GM12878 (cell line): Measurements from ENCODE around the gene NARF. TPM values are rescaled to one million over a fixed set of nuclear protein-coding genes. Genes with fewer than 3 reads are reported as not detected.

Experiments used
- ATAC-seq: fragments of 200-7000 bp; cut with Tn5 transposase; 3 replicates; pipeline ENCODE4 v1.9.1; 2020; ENCODE audit warnings: mild to moderate bottlenecking, moderate library complexity
- BruUV-seq: library from RNA; stranded (reverse); fragments of 400-500 nt; replicated peaks from 2 replicates; lab custom pipeline; 2021; lab: Mats Ljungman, UMichigan
- CTCF ChIA-PET: fragments of 300-600 bp; sonication (Branson Sonifier 250); formaldehyde crosslinking; extraction: SDS; loops from one replicate; lab custom pipeline; 2021; ENCODE audit warnings: inconsistent platforms; lab: Yijun Ruan, JAX
- POLR2A ChIA-PET: fragments of 350-600 bp; formaldehyde crosslinking; extraction: SDS; loops from one replicate; lab custom pipeline; 2021; ENCODE audit warnings: inconsistent platforms; lab: Charles Lee
- RAD21 ChIA-PET: fragments of 300-600 bp; sonication (Branson Sonifier 250); formaldehyde crosslinking; loops from one replicate; lab custom pipeline; 2023; ENCODE audit warnings: antibody characterized with exemption; ENCODE audit not compliant: unreplicated experiment; lab: Charles Lee
- SMC1A ChIA-PET: fragments of 300-600 bp; sonication (Branson Sonifier 250); formaldehyde crosslinking; loops from one replicate; lab custom pipeline; 2023; ENCODE audit not compliant: unreplicated experiment, uncharacterized antibody; lab: Charles Lee
- DNase-seq: peaks from one replicate; pipeline ENCODE4 v3.0.0-alpha.2; 2011; ENCODE audit warnings: low read depth, low spot score
- FAIRE-seq: peaks from 3 replicates; lab custom pipeline; 2011; peaks lifted over from hg19 to GRCh38; lab: Jason Lieb, UNC
- H2AFZ ChIP-seq: 2 replicates; pipeline ENCODE4 v1.6.0; 2011; ENCODE audit warnings: low read depth, low read length, control low read depth; ENCODE audit not compliant: control insufficient read depth
- H3K27ac ChIP-seq: 2 replicates; pipeline ENCODE4 v1.5.1; 2011; ENCODE audit warnings: control low read depth; ENCODE audit not compliant: control insufficient read depth, insufficient read depth
- H3K27me3 ChIP-seq, 2 experiments: replicated peaks in 1 of 2; 2 replicates each; pipeline versions ENCODE4 v1.6.0 to v1.6.1; 2011; ENCODE audit warnings: low read length in 1 of 2; ENCODE audit not compliant: control insufficient read depth in 2 of 2, insufficient read depth in 2 of 2
- H3K36me3 ChIP-seq, 2 experiments: 2 replicates each; pipeline ENCODE4 v1.5.1; 2011; ENCODE audit warnings: low read length in 1 of 2; ENCODE audit not compliant: control insufficient read depth in 2 of 2, insufficient read depth in 2 of 2
- H3K4me1 ChIP-seq: 2 replicates; pipeline ENCODE4 v1.6.1; 2011; ENCODE audit warnings: mild to moderate bottlenecking, low read length, moderate library complexity, mixed read lengths; ENCODE audit not compliant: control insufficient read depth, insufficient read depth
- H3K4me2 ChIP-seq: 2 replicates; pipeline ENCODE4 v1.6.0; 2011; ENCODE audit warnings: control low read depth; ENCODE audit not compliant: control insufficient read depth, insufficient read depth
- H3K4me3 ChIP-seq: fragments of 200-600 bp; sonication (generic); 2 replicates; pipeline ENCODE4 v1.5.1; 2016
- H3K79me2 ChIP-seq: 2 replicates; pipeline ENCODE4 v1.6.0; 2011; ENCODE audit warnings: low read length; ENCODE audit not compliant: control insufficient read depth, insufficient read depth
- H3K9ac ChIP-seq: 2 replicates; pipeline ENCODE4 v1.8.0; 2011; ENCODE audit warnings: low read length, control low read depth, mixed read lengths; ENCODE audit not compliant: control insufficient read depth, insufficient read depth
- H3K9me3 ChIP-seq: replicated peaks from 3 replicates; pipeline ENCODE4 v1.5.1; 2011; ENCODE audit warnings: mild to moderate bottlenecking, low read length; ENCODE audit not compliant: control insufficient read depth, insufficient read depth
- H4K20me1 ChIP-seq: 2 replicates; pipeline ENCODE4 v1.6.0; 2011; ENCODE audit not compliant: control insufficient read depth, insufficient read depth
- CHD2 ChIP-seq: IDR thresholded peaks from 2 replicates; pipeline ENCODE4 v1.6.1; 2011; ENCODE audit warnings: low read depth, low read length, improper control_type of control experiment, borderline replicate concordance
- HDGF ChIP-seq: fragments of 450-650 bp; IDR thresholded peaks from 2 replicates; pipeline ENCODE4 v1.6.1; 2016; ENCODE audit warnings: antibody characterized with exemption
- MAX ChIP-seq: IDR thresholded peaks from 2 replicates; pipeline ENCODE4 v1.6.1; 2012; ENCODE audit warnings: low read depth, low read length, improper control_type of control experiment
- MTA2 ChIP-seq: fragments of 450-650 bp; IDR thresholded peaks from 2 replicates; pipeline ENCODE4 v1.6.1; 2016; ENCODE audit warnings: low read depth, mild to moderate bottlenecking, moderate library complexity
- MTA3 ChIP-seq: IDR thresholded peaks from 2 replicates; pipeline ENCODE4 v1.6.1; 2012; ENCODE audit warnings: low read length, inconsistent platforms, borderline replicate concordance
- NBN ChIP-seq: fragments of 450-650 bp; IDR thresholded peaks from 2 replicates; pipeline ENCODE4 v1.6.1; 2016
- NFYA ChIP-seq: IDR thresholded peaks from 2 replicates; pipeline ENCODE4 v1.6.1; 2011; ENCODE audit warnings: low read depth, mild to moderate bottlenecking, low read length, improper control_type of control experiment, borderline replicate concordance
- PBX3 ChIP-seq: IDR thresholded peaks from 2 replicates; pipeline ENCODE4 v1.6.1; 2011; ENCODE audit warnings: mild to moderate bottlenecking, low read depth, low read length, moderate library complexity; ENCODE audit not compliant: insufficient replicate concordance
- PKNOX1 ChIP-seq: fragments of 450-650 bp; IDR thresholded peaks from 2 replicates; pipeline ENCODE4 v1.6.1; 2016; ENCODE audit warnings: mild to moderate bottlenecking
- RAD21 ChIP-seq: IDR thresholded peaks from 2 replicates; pipeline ENCODE4 v1.6.1; 2011; ENCODE audit warnings: mild to moderate bottlenecking, low read depth, low read length, moderate library complexity; ENCODE audit not compliant: insufficient read depth
- RB1 ChIP-seq: fragments of 450-650 bp; formaldehyde crosslinking; IDR thresholded peaks from 2 replicates; pipeline ENCODE4 v1.6.1; 2017; ENCODE audit warnings: mild to moderate bottlenecking, borderline replicate concordance
- SMARCA5 ChIP-seq: fragments of 450-650 bp; IDR thresholded peaks from 2 replicates; pipeline ENCODE4 v1.6.1; 2017; ENCODE audit warnings: mild to moderate bottlenecking
- SMC3 ChIP-seq: IDR thresholded peaks from 2 replicates; pipeline ENCODE4 v1.6.1; 2011; ENCODE audit warnings: low read length, improper control_type of control experiment, borderline replicate concordance
- SREBF2 ChIP-seq: IDR thresholded peaks from 2 replicates; pipeline ENCODE4 v1.6.1; 2012; ENCODE audit warnings: mild to moderate bottlenecking, low read length
- TCF7 ChIP-seq: IDR thresholded peaks from 2 replicates; pipeline ENCODE4 v1.6.1; 2014; ENCODE audit warnings: antibody characterized with exemption, borderline replicate concordance
- YY1 ChIP-seq: IDR thresholded peaks from 2 replicates; pipeline ENCODE4 v1.6.1; 2011; ENCODE audit warnings: low read depth, mild to moderate bottlenecking, low read length
- ZNF207 ChIP-seq: fragments of 450-650 bp; IDR thresholded peaks from 2 replicates; pipeline ENCODE4 v1.6.1; 2014; ENCODE audit warnings: antibody characterized with exemption, mild to moderate bottlenecking, borderline replicate concordance
- ZNF687 ChIP-seq: fragments of 450-650 bp; IDR thresholded peaks from 2 replicates; pipeline ENCODE4 v1.6.1; 2017; ENCODE audit warnings: mild to moderate bottlenecking, moderate library complexity
- WGBS: methylation state at CpG from one replicate; pipeline ENCODE4 v1.1.6; 2016; ENCODE audit warnings: low lambda C conversion rate; ENCODE audit not compliant: insufficient replicate concordance, insufficient coverage; ENCODE audit errors: missing lambda C conversion rate; 5-methylcytosine and 5-hydroxymethylcytosine counted together
- in situ Hi-C: fragments of 300-500 bp; cut with MboI; formaldehyde crosslinking; loops from 9 replicates; pipeline ENCODE4 v1.14.3; 2018; ENCODE audit warnings: mixed read lengths
- intact Hi-C: fragments of 100-400 bp; cut with micrococcal nuclease; formaldehyde crosslinking; loops from one replicate; pipeline ENCODE4 v1.14.2; 2022; ENCODE audit not compliant: unreplicated experiment
- polyA plus RNA-seq, 11 experiments: library from polyadenylated mRNA; depleted of rRNA in 4 of 11; unstranded in 6 of 11; stranded (reverse) in 5 of 11; fragments of >200 nt; fragmentation: Nextera tagmentation in 4 of 11; fragmentation: Illumina TruSeq in 1 of 11; extraction: Ambion mirVana in 4 of 11; extraction: Trizol in 1 of 11; gene quantifications; 1 replicate in 1 of 11; 2 replicates in 10 of 11; pipeline versions ENCODE4 v1.2.1 to v1.2.3, GENCODE V29; 2011 to 2016; ENCODE audit warnings: inconsistent platforms in 2 of 11, missing spikeins in 2 of 11, low read depth in 1 of 11
- total RNA-seq, 4 experiments: library from RNA; depleted of rRNA in 3 of 4; stranded (reverse); fragments of >200 nt in 3 of 4; fragmentation: Illumina TruSeq in 1 of 4; extraction: Trizol in 1 of 4; gene quantifications; 2 replicates each; pipeline versions ENCODE4 v1.2.1 to v1.2.3, GENCODE V29; 2013 to 2021

NARF gene
- total and polyA plus RNA-seq, 10 of the 15 experiments (the other 5 are each of a cell fraction or from before 2014, with no cell fraction given) = 16.7 to 126 (median 47.5) TPM

GRCh38 chr17:82458885-82459424, 414 bp downstream of the NARF start:
- DNase-seq (no peak), FAIRE-seq (no peak), ATAC-seq (peak; percentile 30)
- CTCF ChIA-PET = interaction anchor here (2.0 kb wide), 1 partner anchor 92 kb away, joined by 6 read pairs; no protein-coding TSS in a partner anchor
- Histone ChIP-seq H3K36me3 (peaks cover 9 to 26% of the 10 kb centered on the region in 2 experiments), H2AFZ (peak overlapping the region; percentile 53), H3K9me3 (no peaks in the 10 kb centered on the region), H3K4me1 (peaks cover 6% of the 10 kb centered on the region), H4K20me1 (no peaks in the 10 kb centered on the region), H3K27ac (peak overlapping the region; percentile 58), H3K4me3 (peak overlapping the region; percentile 92), H3K27me3 (no peaks in the 10 kb centered on the region), H3K4me2 (peak overlapping the region; percentile 79), H3K9ac (peak overlapping the region; percentile 92), H3K79me2 (peaks cover 10% of the 10 kb centered on the region)
- BruUV-seq = TSS peak; percentile 52
- in situ Hi-C loops (no loop called here), intact Hi-C loops (loop anchor here (1.0 kb wide), 2 partner anchors 10 to 35 kb away; no protein-coding TSS in a partner anchor)
- 1% methylated on average over 62 of the region's 62 CpGs for WGBS
- SMC1A ChIA-PET = no interaction called here
- POLR2A ChIA-PET = interaction anchor here (0.6 to 1.8 kb wide), 5 partner anchors 10 to 132 kb away, joined by 3 to 16 read pairs (median 3); no protein-coding TSS in a partner anchor
- RAD21 ChIA-PET = interaction anchor here (1.4 kb wide), 1 partner anchor 92 kb away, joined by 3 read pairs; no protein-coding TSS in a partner anchor
- TF ChIP-seq HDGF (no peak), RB1 (peak; percentile 47; the same call in 1 of the 2 replicates), SREBF2 (no peak), SMC3 (no peak), MTA2 (no peak), ZNF687 (peak; percentile 23; the same call in 1 of the 2 replicates), RAD21 (no peak), SMARCA5 (peak; percentile 40; the same call in 1 of the 2 replicates), TCF7 (no peak), MTA3 (no peak), MAX (peak; percentile 39), PBX3 (no peak), CHD2 (no peak), YY1 (no peak), NBN (no peak), ZNF207 (no peak), NFYA (no peak), PKNOX1 (no peak)
